GM12801 (cell line): ENCODE measurements around the gene ZNF253.

Source experiments
- CTCF ChIP-seq: IDR thresholded peaks from one replicate; pipeline ENCODE4 v1.5.1; 2011; ENCODE audit warnings: control low read depth; ENCODE audit not compliant: insufficient read length; ENCODE audit errors: extremely low read depth

ZNF253 gene

GRCh38 chr19:19873381-19873780, 7.7 kb downstream of the ZNF253 start:
- no peak for TF ChIP-seq CTCF

DNA sequence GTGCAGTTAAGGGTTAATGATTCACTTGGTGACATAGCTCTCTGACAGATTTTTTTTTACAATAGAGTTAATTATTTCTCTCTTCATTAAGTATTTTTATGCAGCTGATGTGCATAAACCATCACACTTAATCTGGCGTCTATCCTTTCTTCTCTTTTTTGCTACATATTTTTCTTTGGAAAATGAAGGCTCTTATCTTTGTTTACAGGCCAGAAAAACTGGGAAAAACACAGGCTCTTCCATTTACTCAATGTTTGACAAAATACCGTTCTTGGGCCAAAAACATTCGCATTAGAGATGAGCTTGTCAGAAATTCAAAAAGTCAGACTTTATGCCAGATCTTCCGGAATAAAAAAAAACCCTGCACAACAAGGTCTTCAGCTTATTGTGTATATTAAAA, 12.0 kb downstream of the ZNF253 start:
- TF ChIP-seq CTCF: no peak

- TF ChIP-seq CTCF: no peak
These were observed 18.9 kb downstream of the ZNF253 start for GRCh38 chr19:19884583-19884982.

- no peak for TF ChIP-seq CTCF
These were observed 34.6 kb downstream of the ZNF253 start for GRCh38 chr19:19900139-19900728.

- TF ChIP-seq CTCF: no peak
These were observed 35.2 kb downstream of the ZNF253 start, which contains the start of gene ZNF93 for GRCh38 chr19:19900729-19901444. TSS of gene ZNF93 (plus strand) at chr19:19900946. CDS start at chr19:19901089, 143 bp downstream.

DNA sequence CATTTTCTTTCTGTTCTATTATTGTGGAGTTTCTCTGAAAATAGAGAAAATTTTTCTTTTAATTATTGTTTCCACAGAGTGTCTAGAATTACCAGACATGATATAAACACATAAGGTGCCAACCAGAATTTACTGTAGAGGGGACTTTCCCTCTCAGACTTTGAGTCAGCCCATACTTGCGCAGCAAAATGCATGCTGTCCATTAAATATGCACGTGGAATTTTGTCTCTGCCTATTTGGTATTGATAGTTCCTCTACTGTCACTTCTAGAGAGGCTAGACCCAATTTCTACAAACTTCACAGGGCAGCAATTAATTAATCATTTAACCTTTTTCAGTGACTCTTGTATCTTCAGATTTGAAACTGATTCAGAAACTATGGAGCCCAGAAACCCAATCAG, 44.0 kb downstream of the ZNF253 start:
- no peak for TF ChIP-seq CTCF

DNA sequence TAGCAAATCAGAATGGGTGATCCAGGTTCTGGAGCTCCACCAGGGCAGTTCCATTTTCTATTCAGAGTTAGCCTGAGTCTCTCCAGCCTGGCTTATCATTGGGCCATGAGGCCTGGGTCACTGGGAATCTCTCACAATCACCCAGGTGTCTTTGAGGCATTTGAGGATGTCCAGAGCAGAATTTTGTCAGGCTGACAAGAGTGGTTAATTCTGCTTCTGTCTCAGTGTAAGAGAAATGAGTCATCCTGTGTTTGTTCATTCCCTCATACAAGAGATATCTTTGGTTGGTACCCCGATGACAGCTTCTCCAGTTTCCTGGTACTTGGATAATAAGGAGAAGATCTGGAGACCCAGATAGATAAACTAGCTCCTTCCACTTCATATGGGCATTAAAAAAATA, 45.5 kb downstream of the ZNF253 start:
- TF ChIP-seq CTCF: no peak
